Measurements from ENCODE around the gene DNAJC18. TPM values are rescaled to one million over a fixed set of nuclear protein-coding genes. Genes with fewer than 3 reads are reported as not detected.
"Not testable (repeated sequence)": the region's sequence is repeated elsewhere in the genome, so short reads cannot be mapped to it uniquely, and the experiment has no call there.

The DNAJC18 gene
- total RNA-seq, 2 experiments from 2014 or later = 7.5 to 8.7 TPM

DNA sequence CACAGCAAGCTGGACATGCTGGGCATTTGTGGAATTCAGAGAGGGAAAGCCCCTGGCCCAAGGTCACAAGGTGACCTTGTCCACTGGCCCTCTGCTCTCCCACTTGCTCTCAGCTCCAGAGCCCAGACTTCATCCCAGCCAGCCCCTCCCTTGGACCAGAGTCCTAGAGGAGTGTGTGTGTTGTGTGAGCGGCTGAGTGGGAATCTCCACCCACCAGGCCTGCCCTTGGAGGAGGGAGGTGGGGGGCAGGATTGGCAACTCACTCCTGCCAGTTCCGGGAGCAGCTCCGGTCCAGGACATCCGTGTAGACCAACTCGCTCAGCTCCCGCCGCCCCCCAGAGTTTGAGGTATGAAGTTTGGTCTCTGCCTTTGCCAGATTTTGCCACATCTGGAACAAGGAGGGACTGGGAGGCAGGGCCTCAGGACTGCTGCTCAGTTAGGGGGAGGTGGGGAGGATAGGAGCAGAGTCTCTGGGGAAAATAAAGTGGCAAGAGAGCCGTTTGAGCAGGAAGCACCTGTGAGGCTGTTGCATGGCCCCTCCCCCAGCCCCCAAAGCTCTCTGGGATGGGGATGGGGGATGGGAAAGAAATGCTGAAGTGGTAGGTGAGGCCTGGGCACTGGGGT, 51.0 kb downstream of the DNAJC18 start:
- no peaks in the 10 kb centered on the region for H3K9me3 ChIP-seq (ENCODE audit: control insufficient read depth in 1 of 2, insufficient read depth in 1 of 2, low read length in 2 of 2)
- DNase-seq = no peak
- H3K9me3 Mint-ChIP-seq = no peaks in the 10 kb centered on the region
- no peaks in the 10 kb centered on the region for H3K27me3 Mint-ChIP-seq
- intact Hi-C loops (cut with DNase I, micrococcal nuclease) = loop anchor here in 1 of 2 experiments (5.0 kb wide), 1 partner anchor 46 kb away; the partner anchor contains the start of gene PAIP2
- H3K27me3 ChIP-seq (ENCODE audit: control insufficient read depth in 1 of 2, insufficient read depth in 2 of 2, low read length in 2 of 2) = no peaks in the 10 kb centered on the region
- no peak overlapping the region for H3K27ac Mint-ChIP-seq
- POLR2A ChIA-PET = interaction anchor here (1.8 to 3.2 kb wide), 2 partner anchors 15 to 46 kb away, joined by 5 to 11 read pairs; partner anchors contain the start of genes PAIP2 and SPATA24
- no peak for TF ChIP-seq CTCF (IDR thresholded peaks at IDR 0.05)
- CTCF ChIA-PET = no interaction called here
- H3K4me1 Mint-ChIP-seq (ENCODE audit: low read depth) = peaks cover 65% of the 10 kb centered on the region
- no peaks in the 10 kb centered on the region for H3K36me3 ChIP-seq (ENCODE audit: insufficient read depth, low read length)
- H3K4me3 Mint-ChIP-seq = no peak overlapping the region
- no peak overlapping the region for H3K4me3 ChIP-seq (ENCODE audit: low read length)
- H3K4me1 ChIP-seq (ENCODE audit: insufficient read depth, low read length) = peaks cover 73% of the 10 kb centered on the region
- ATAC-seq (ENCODE audit: poor library complexity) = no peak
- no peaks in the 10 kb centered on the region for H3K36me3 Mint-ChIP-seq (ENCODE audit: low read depth)
- no peak overlapping the region for H3K27ac ChIP-seq (ENCODE audit: low read depth in 1 of 2, low read length in 2 of 2)

DNA sequence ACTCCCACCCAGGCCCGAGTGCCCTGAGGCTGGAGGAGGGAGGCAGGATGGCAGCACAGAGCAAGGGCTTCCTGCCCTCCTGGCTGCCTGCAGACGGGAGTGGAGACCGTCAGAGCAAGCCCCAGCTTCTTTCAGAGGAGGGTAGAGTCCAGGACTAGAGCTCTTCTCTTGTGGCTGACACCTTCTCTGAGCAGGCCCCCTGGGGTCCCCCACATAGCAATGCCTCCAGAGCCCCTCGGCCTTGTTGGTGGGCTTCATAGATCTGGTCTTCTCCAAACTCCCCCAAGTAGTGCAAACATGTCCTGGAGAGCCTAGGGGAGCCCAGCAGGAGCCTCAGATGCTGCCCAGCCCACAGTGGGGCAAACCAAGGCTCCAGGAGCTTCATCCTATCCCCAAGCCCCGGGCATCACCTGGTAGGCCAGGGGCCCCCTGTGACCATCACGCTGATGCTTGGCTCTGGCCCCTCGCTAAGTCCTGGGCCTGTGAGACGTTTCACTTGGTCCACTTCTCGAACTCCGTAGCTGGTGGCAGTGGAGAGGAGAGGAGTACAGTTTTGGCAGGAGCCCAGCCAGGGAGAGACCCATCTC, 51.6 kb downstream of the DNAJC18 start:
- Histone ChIP-seq H3K36me3 (ENCODE audit: insufficient read depth, low read length) (no peaks in the 10 kb centered on the region), H3K4me1 (ENCODE audit: insufficient read depth, low read length) (peaks cover 67% of the 10 kb centered on the region), H3K9me3 (ENCODE audit: control insufficient read depth in 1 of 2, insufficient read depth in 1 of 2, low read length in 2 of 2) (no peaks in the 10 kb centered on the region), H3K27ac (ENCODE audit: low read depth in 1 of 2, low read length in 2 of 2) (no peak overlapping the region), H3K4me3 (ENCODE audit: low read length) (no peak overlapping the region), H3K27me3 (ENCODE audit: control insufficient read depth in 1 of 2, insufficient read depth in 2 of 2, low read length in 2 of 2) (no peaks in the 10 kb centered on the region)
- intact Hi-C loops (cut with DNase I, micrococcal nuclease) = loop anchor here in 1 of 2 experiments (5.0 kb wide), 1 partner anchor 45 kb away; the partner anchor contains the start of gene PAIP2
- Mint-ChIP-seq H3K4me3 (no peak overlapping the region), H3K4me1 (ENCODE audit: low read depth) (peaks cover 59% of the 10 kb centered on the region), H3K36me3 (ENCODE audit: low read depth) (no peaks in the 10 kb centered on the region), H3K27me3 (no peaks in the 10 kb centered on the region), H3K9me3 (no peaks in the 10 kb centered on the region), H3K27ac (no peak overlapping the region)
- ChIA-PET CTCF (no interaction called here), POLR2A (interaction anchor here (1.8 kb wide), 1 partner anchor 46 kb away, joined by 5 read pairs; the partner anchor contains the start of gene PAIP2)
- no peak for DNase-seq
- TF ChIP-seq CTCF (IDR thresholded peaks at IDR 0.05) = no peak
- ATAC-seq (ENCODE audit: poor library complexity) = no peak

GRCh38 chr5:139386956-139387355, 52.4 kb downstream of the DNAJC18 start:
- CTCF ChIA-PET; H3K9me3 ChIP-seq (ENCODE audit: control insufficient read depth in 1 of 2, insufficient read depth in 1 of 2, low read length in 2 of 2); H3K4me3 ChIP-seq (ENCODE audit: low read length); H3K4me3 Mint-ChIP-seq; H3K27ac ChIP-seq (ENCODE audit: low read depth in 1 of 2, low read length in 2 of 2); H3K36me3 Mint-ChIP-seq (ENCODE audit: low read depth); H3K27me3 Mint-ChIP-seq; H3K27me3 ChIP-seq (ENCODE audit: control insufficient read depth in 1 of 2, insufficient read depth in 2 of 2, low read length in 2 of 2); ATAC-seq (ENCODE audit: poor library complexity); H3K9me3 Mint-ChIP-seq; H3K36me3 ChIP-seq (ENCODE audit: insufficient read depth, low read length); DNase-seq: not testable (repeated sequence)
- POLR2A ChIA-PET = interaction anchor here (1.3 kb wide), 1 partner anchor 45 kb away, joined by 5 read pairs; the partner anchor contains the start of gene PAIP2
- H3K4me1 Mint-ChIP-seq (ENCODE audit: low read depth) = peaks cover 57% of the 10 kb centered on the region
- intact Hi-C loops (cut with DNase I, micrococcal nuclease) = loop anchor here in 1 of 2 experiments (5.0 kb wide), 1 partner anchor 45 kb away; the partner anchor contains the start of gene PAIP2
- peaks cover 60% of the 10 kb centered on the region for H3K4me1 ChIP-seq (ENCODE audit: insufficient read depth, low read length)
- H3K27ac Mint-ChIP-seq = peak overlapping the region; percentile 85

Measured in CD4-positive, alpha-beta T cell (primary cell).